ENCODE data around the gene GPD1.
"Not testable (repeated sequence)": the region's sequence is repeated elsewhere in the genome, so short reads cannot be mapped to it uniquely, and the experiment has no call there.

The GPD1 gene

GRCh38 chr12:50154947-50155346 is 51.1 kb downstream of the GPD1 start:
- H3K4me1 ChIP-seq (ENCODE audit: control insufficient read depth, insufficient read depth, low read length); H3K36me3 ChIP-seq (ENCODE audit: control insufficient read depth, insufficient read depth, low read length); H3K9ac ChIP-seq (ENCODE audit: low read length); H3K9me3 ChIP-seq (ENCODE audit: control insufficient read depth, low read length); H3K27me3 ChIP-seq (ENCODE audit: control insufficient read depth, insufficient read depth, low read length); H3K4me3 ChIP-seq (ENCODE audit: low read length): not testable (repeated sequence)

- no peaks in the 10 kb centered on the region for H3K36me3 ChIP-seq (ENCODE audit: control insufficient read depth, insufficient read depth, low read length)
- no peaks in the 10 kb centered on the region for H3K9me3 ChIP-seq (ENCODE audit: control insufficient read depth, low read length)
- no peak overlapping the region for H3K9ac ChIP-seq (ENCODE audit: low read length)
- no peak overlapping the region for H3K4me3 ChIP-seq (ENCODE audit: low read length)
- no peaks in the 10 kb centered on the region for H3K27me3 ChIP-seq (ENCODE audit: control insufficient read depth, insufficient read depth, low read length)
- peaks cover 4% of the 10 kb centered on the region for H3K4me1 ChIP-seq (ENCODE audit: control insufficient read depth, insufficient read depth, low read length)
Measured at GRCh38 chr12:50156641-50157040, 52.8 kb downstream of the GPD1 start.

GRCh38 chr12:50157259-50157658 is 53.5 kb downstream of the GPD1 start:
- no peak overlapping the region for H3K9ac ChIP-seq (ENCODE audit: low read length)

GRCh38 chr12:50160643-50161042 is 56.8 kb downstream of the GPD1 start:
- H3K4me3 ChIP-seq (ENCODE audit: low read length) = no peak overlapping the region
- no peaks in the 10 kb centered on the region for H3K27me3 ChIP-seq (ENCODE audit: control insufficient read depth, insufficient read depth, low read length)
- no peaks in the 10 kb centered on the region for H3K36me3 ChIP-seq (ENCODE audit: control insufficient read depth, insufficient read depth, low read length)
- H3K9me3 ChIP-seq (ENCODE audit: control insufficient read depth, low read length) = no peaks in the 10 kb centered on the region
- no peak overlapping the region for H3K9ac ChIP-seq (ENCODE audit: low read length)
- peaks cover 4% of the 10 kb centered on the region for H3K4me1 ChIP-seq (ENCODE audit: control insufficient read depth, insufficient read depth, low read length)

More at GRCh38 chr12:50157259-50157658, 53.5 kb downstream of the GPD1 start:
- Histone ChIP-seq H3K27me3 (ENCODE audit: control insufficient read depth, insufficient read depth, low read length) (no peaks in the 10 kb centered on the region), H3K4me1 (ENCODE audit: control insufficient read depth, insufficient read depth, low read length) (peaks cover 4% of the 10 kb centered on the region), H3K4me3 (ENCODE audit: low read length) (no peak overlapping the region), H3K36me3 (ENCODE audit: control insufficient read depth, insufficient read depth, low read length) (no peaks in the 10 kb centered on the region), H3K9me3 (ENCODE audit: control insufficient read depth, low read length) (no peaks in the 10 kb centered on the region)
